K562 (cell line): ENCODE measurements around the gene SPDL1. TPM values are rescaled to one million over a fixed set of nuclear protein-coding genes. Genes with fewer than 3 reads are reported as not detected.

Source experiments
- CEBPB ChIP-seq: fragments of 450-650 bp; IDR thresholded peaks from 2 replicates; pipeline ENCODE4 v1.6.1; 2016; ENCODE audit warnings: missing genetic modification characterization, missing compliant biosample characterization
- FOXO4 ChIP-seq: fragments of 450-650 bp; formaldehyde crosslinking; IDR thresholded peaks from 2 replicates; pipeline ENCODE4 v1.4.0; 2020; ENCODE audit warnings: mild to moderate bottlenecking, moderate library complexity
- GMEB1 ChIP-seq: fragments of 250-450 bp; sonication (Bioruptor Pico); IDR thresholded peaks from 2 replicates; pipeline ENCODE4 v1.4.0; 2020; ENCODE audit warnings: mild to moderate bottlenecking
- MBD1 ChIP-seq: fragments of 250-450 bp; sonication (Bioruptor Pico); IDR thresholded peaks from 2 replicates; pipeline ENCODE4 v1.8.0; 2022; ENCODE audit warnings: inconsistent platforms
- REST ChIP-seq, 2 experiments: fragments of 450-650 bp; formaldehyde crosslinking in 1 of 2; IDR thresholded peaks; 2 replicates each; pipeline versions ENCODE4 v1.4.0 to v1.6.1; 2014 to 2020; ENCODE audit warnings: mild to moderate bottlenecking in 2 of 2, borderline replicate concordance in 1 of 2, low read depth in 1 of 2
- SMAD1 ChIP-seq: fragments of 150-350 bp; IDR thresholded peaks from 2 replicates; pipeline ENCODE4 v1.6.1; 2014; ENCODE audit warnings: low read length, low read depth; ENCODE audit not compliant: partially characterized antibody
- SMAD4 ChIP-seq: fragments of 250-450 bp; sonication (Bioruptor Pico); conservative IDR thresholded peaks from 2 replicates; pipeline ENCODE4 v1.8.0; 2021; ENCODE audit warnings: inconsistent platforms, mild to moderate bottlenecking, moderate library complexity
- ZNF354B ChIP-seq: fragments of 250-450 bp; sonication (Bioruptor Pico); IDR thresholded peaks from 2 replicates; pipeline ENCODE4 v1.4.0; 2020
- ZNF445 ChIP-seq: fragments of 250-450 bp; sonication (Bioruptor Pico); IDR thresholded peaks from 2 replicates; pipeline ENCODE4 v1.4.0; 2020; ENCODE audit warnings: low read depth, mild to moderate bottlenecking, moderate library complexity
- polyA plus RNA-seq, 8 experiments: library from polyadenylated mRNA; depleted of rRNA in 4 of 8; stranded (reverse) in 5 of 8; unstranded in 3 of 8; fragments of >200 nt; fragmentation: Nextera tagmentation in 2 of 8; fragmentation: Illumina TruSeq in 1 of 8; extraction: Ambion mirVana in 2 of 8; extraction: Trizol in 1 of 8; gene quantifications; 2 replicates each; pipeline versions ENCODE4 v1.2.1 to v1.2.3, GENCODE V29; 2011 to 2014; ENCODE audit warnings: inconsistent platforms in 1 of 8, missing spikeins in 1 of 8
- total RNA-seq, 7 experiments: library from RNA; depleted of rRNA in 6 of 7; stranded (reverse); fragments of >200 nt in 6 of 7; fragmentation: Illumina TruSeq in 2 of 7; extraction: Trizol in 2 of 7; gene quantifications; 2 replicates each; pipeline versions ENCODE4 v1.2.1 to v1.2.3, GENCODE V29; 2011 to 2021; ENCODE audit warnings: low replicate concordance in 1 of 7

The SPDL1 gene
- total and polyA plus RNA-seq, 9 of the 15 experiments (the other 6 are each of a cell fraction or from before 2014, with no cell fraction given) = 32.4 to 59.6 (median 49.0) TPM

- no peak for TF ChIP-seq REST (IDR thresholded peaks at IDR 0.05; ENCODE audit: borderline replicate concordance)
- TF ChIP-seq REST (CRISPR knock-in tag; IDR thresholded peaks at IDR 0.05; ENCODE audit: low read depth) = no peak
- no peak for TF ChIP-seq GMEB1 (CRISPR knock-in tag)
- no peak for TF ChIP-seq FOXO4 (CRISPR knock-in tag)
- TF ChIP-seq SMAD1 = no peak
- TF ChIP-seq ZNF354B = no peak
- TF ChIP-seq CEBPB (tag) = no peak
- no peak for TF ChIP-seq ZNF445
- TF ChIP-seq MBD1 (CRISPR knock-in tag) = no peak
- TF ChIP-seq SMAD4 (CRISPR knock-in tag) = no peak
- TF ChIP-seq, all 486 proteins: peak for 0
Observed at GRCh38 chr5:169615561-169615960, 32.0 kb downstream of the SPDL1 start (continued).
